Gastrocnemius medialis (tissue), 4 donors: Measurements from ENCODE around the gene VSIG4. TPM values are rescaled to one million over a fixed set of nuclear protein-coding genes. Genes with fewer than 3 reads are reported as not detected.

ENCODE experiments used
- microRNA counts, 2 donors: library from miRNA; unstranded; fragments of <30 nt; microRNA quantifications; one replicate each; lab custom pipeline; 2016
- total RNA-seq, 4 donors: library from RNA; depleted of rRNA; stranded (reverse); fragments of >200 nt; gene quantifications; one replicate each; pipeline versions ENCODE4 v1.1.0 to v1.2.3, GENCODE V29; 2016

VSIG4 gene
- total RNA-seq, 4 donors from 2014 or later, result 17.8 to 39.1 (median 28.4) TPM

MicroRNA genes within 50 kb of the gene (microRNA counts, 767-probe panel; counts per million panel counts)
- 7,580 to 8,674 counts per million in 2 donors for microRNA hsa-miR-223-3p (lab: Ali Mortazavi, UCI)

Other genes with a start within 250 kb of the VSIG4 start
- 1 to 10 TPM in 1 of 4 donors, under 1 TPM in 2, not detected in 1; 0.29 to 1.2 (median 0.80) TPM for gene HEPH, start 124.2 kb upstream of the VSIG4 start, total RNA-seq